ENCODE data around the gene RILP. TPM values are rescaled to one million over a fixed set of nuclear protein-coding genes. Genes with fewer than 3 reads are reported as not detected.

Gene RILP
- total and polyA plus RNA-seq, 10 of the 15 experiments (the other 5 are each of a cell fraction or from before 2014, with no cell fraction given), result 0.60 to 6.1 (median 3.3) TPM; not detected in 1

- TF ChIP-seq NKRF (conservative IDR thresholded peaks at IDR 0.05) (peak; percentile 4), SIN3A (IDR thresholded peaks at IDR 0.05; ENCODE audit: low read depth, low read length) (peak; percentile 19), RFX5 (IDR thresholded peaks at IDR 0.05; ENCODE audit: low read depth, low read length) (peak; percentile 85), TBL1XR1 (IDR thresholded peaks at IDR 0.05; ENCODE audit: low read depth, low read length) (no peak), SMC3 (IDR thresholded peaks at IDR 0.05; ENCODE audit: borderline replicate concordance, low read length) (peak; percentile 45), NR2F1 (conservative IDR thresholded peaks at IDR 0.05) (peak; percentile 92), PKNOX1 (IDR thresholded peaks at IDR 0.05) (no peak), NFXL1 (IDR thresholded peaks at IDR 0.05; ENCODE audit: borderline replicate concordance) (0 out of 2 replicates have a peak, but pooled peaks have one; percentile 36), IKZF1 (conservative IDR thresholded peaks at IDR 0.05) (peak; percentile 61; the same call in 1 of the 2 replicates), SRF (IDR thresholded peaks at IDR 0.05; ENCODE audit: low read depth in 2 of 2, low read length in 2 of 2) (no peak), POLR2A (IDR thresholded peaks at IDR 0.05; ENCODE audit: low read depth, low read length) (peak; percentile 70), ZNF687 (IDR thresholded peaks at IDR 0.05) (peak; percentile 68), GATAD2B (conservative IDR thresholded peaks at IDR 0.05; ENCODE audit: low read depth) (peak; percentile 69), YY1 (IDR thresholded peaks at IDR 0.05; ENCODE audit: low read depth, low read length) (peak; percentile 15; the same call in 1 of the 2 replicates), ZNF592 (IDR thresholded peaks at IDR 0.05) (peak; percentile 83), TCF3 (IDR thresholded peaks at IDR 0.05; ENCODE audit: borderline replicate concordance, insufficient read depth, low read depth, low read length) (0 out of 2 replicates have a peak, but pooled peaks have one; percentile 17), RELA (IDR thresholded peaks at IDR 0.05; ENCODE audit: borderline replicate concordance, partially characterized antibody) (peak; percentile 76), ZSCAN29 (IDR thresholded peaks at IDR 0.05) (peak; percentile 51; the same call in 1 of the 2 replicates), RAD21 (IDR thresholded peaks at IDR 0.05; ENCODE audit: insufficient read depth, low read depth, low read length) (peak; percentile 40; the same call in 1 of the 2 replicates), ATF7 (IDR thresholded peaks at IDR 0.05; ENCODE audit: low read depth) (no peak)
Measured at GRCh38 chr17:1628856-1629503, 20.7 kb downstream of the RILP start (continued).

All from GM12878 (cell line).